Suprapubic skin (tissue), 4 donors: Measurements from ENCODE around the gene ROBO2.

Experiments
- EP300 ChIP-seq: sonication (generic); formaldehyde crosslinking; IDR thresholded peaks from one replicate; pipeline ENCODE4 v1.6.1; 2017; ENCODE audit warnings: antibody characterized with exemption
- POLR2A ChIP-seq, 2 donors: fragments of 450-650 bp; IDR thresholded peaks; one replicate each; pipeline ENCODE4 v1.6.1; 2017; ENCODE audit warnings: antibody characterized with exemption in 2 of 2, mild to moderate bottlenecking in 2 of 2, moderate library complexity in 2 of 2
- POLR2AphosphoS5 ChIP-seq, 3 donors: sonication (generic); formaldehyde crosslinking; IDR thresholded peaks; one replicate each; pipeline ENCODE4 v1.6.1; 2017; ENCODE audit warnings: antibody characterized with exemption in 3 of 3
- TF ChIP-seq, protein P1 (sequence below), 2 donors: fragments of 200-600 bp in 1 of 2; fragments of 450-650 bp in 1 of 2; sonication (generic) in 1 of 2; IDR thresholded peaks; one replicate each; pipeline ENCODE4 v1.5.1; 2016 to 2019; ENCODE audit warnings: antibody characterized with exemption in 2 of 2, mild to moderate bottlenecking in 1 of 2, moderate library complexity in 1 of 2

DNA sequence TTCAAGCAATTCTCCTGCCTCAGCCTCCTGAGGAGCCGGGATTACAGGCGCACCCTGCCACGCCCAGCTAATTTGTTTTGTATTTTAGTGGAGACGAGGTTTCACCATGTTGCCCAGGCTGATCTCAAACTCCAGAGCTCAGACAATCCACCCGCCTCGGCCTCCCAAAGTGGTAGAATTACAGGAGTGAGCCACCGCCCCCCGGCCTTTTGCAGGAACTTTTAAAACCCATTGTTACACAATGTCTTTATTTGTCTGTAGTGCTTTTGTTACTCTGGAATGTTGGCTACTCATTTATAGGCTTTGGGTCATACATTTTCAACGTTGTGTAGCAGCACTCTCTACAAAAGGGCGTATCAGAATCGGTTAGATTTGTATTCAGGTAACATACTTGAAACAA lies 499.1 kb downstream of the ROBO2 start:
- TF ChIP-seq POLR2A (IDR thresholded peaks at IDR 0.05) (no peak), POLR2AphosphoS5 (IDR thresholded peaks at IDR 0.05) (no peak), EP300 (no peak)
- TF ChIP-seq, protein P1, sequence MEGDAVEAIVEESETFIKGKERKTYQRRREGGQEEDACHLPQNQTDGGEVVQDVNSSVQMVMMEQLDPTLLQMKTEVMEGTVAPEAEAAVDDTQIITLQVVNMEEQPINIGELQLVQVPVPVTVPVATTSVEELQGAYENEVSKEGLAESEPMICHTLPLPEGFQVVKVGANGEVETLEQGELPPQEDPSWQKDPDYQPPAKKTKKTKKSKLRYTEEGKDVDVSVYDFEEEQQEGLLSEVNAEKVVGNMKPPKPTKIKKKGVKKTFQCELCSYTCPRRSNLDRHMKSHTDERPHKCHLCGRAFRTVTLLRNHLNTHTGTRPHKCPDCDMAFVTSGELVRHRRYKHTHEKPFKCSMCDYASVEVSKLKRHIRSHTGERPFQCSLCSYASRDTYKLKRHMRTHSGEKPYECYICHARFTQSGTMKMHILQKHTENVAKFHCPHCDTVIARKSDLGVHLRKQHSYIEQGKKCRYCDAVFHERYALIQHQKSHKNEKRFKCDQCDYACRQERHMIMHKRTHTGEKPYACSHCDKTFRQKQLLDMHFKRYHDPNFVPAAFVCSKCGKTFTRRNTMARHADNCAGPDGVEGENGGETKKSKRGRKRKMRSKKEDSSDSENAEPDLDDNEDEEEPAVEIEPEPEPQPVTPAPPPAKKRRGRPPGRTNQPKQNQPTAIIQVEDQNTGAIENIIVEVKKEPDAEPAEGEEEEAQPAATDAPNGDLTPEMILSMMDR (IDR thresholded peaks at IDR 0.05) = no peak
